ENCODE results near the gene BRI3. TPM values are rescaled to one million over a fixed set of nuclear protein-coding genes. Genes with fewer than 3 reads are reported as not detected.

Gene BRI3
- total and polyA plus RNA-seq, 2 of the 13 experiments (the other 11 are each of a cell fraction or from before 2014, with no cell fraction given): 54.0 to 103 TPM

DNA sequence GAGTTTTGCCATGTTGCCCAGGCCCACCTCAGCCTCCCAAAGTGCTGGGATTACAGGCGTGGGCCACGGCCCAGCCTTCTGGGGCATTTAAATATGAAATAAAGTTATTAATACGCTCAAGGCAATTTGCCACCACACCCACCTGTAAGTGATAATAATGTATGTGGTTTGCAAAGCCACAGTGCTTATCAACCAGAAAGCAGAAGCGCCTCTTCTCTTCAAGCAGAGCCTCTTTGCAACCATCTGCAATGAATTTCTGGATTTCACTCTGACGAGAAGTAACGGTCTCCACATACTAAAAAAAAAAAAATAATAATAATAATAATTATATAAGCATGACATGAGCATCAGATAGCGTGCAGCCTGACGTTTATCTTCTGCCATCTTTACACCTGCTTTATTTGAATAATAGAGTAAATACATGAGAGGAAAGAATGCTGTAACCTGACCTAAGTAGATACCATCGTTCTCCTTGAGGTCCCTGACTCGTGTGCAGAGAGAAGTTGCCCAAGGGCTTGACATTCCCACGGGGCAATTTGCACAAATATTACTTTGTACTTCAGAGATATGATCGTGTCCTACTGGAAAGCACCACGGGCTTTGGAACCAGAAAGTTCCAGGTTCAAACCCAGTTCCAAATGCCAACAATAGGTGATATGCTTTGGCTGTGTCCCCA, 34.0 kb downstream of the BRI3 start:
- intact Hi-C loops (cut with micrococcal nuclease; ENCODE audit: unreplicated experiment) (no loop called here), in situ Hi-C loops (cut with HindIII; ENCODE audit: extremely low pct_ligation_motif_present, low pct_unique_long_range_greater_than_20kb) (no loop called here)
- H3K9ac ChIP-seq (ENCODE audit: insufficient read depth, low read depth, low read length): no peak overlapping the region
- no peaks in the 10 kb centered on the region for H3K4me1 ChIP-seq (ENCODE audit: insufficient read depth, low read length)
- ChIA-PET POLR2A (no interaction called here), CTCF (ENCODE audit: low intra/inter-chr PET ratio, low total read pairs) (no interaction called here)
- H4K20me1 ChIP-seq (ENCODE audit: insufficient read depth, low read length): no peaks in the 10 kb centered on the region
- H3K27me3 ChIP-seq (ENCODE audit: control insufficient read depth in 1 of 2, insufficient read depth in 2 of 2, low read length in 2 of 2): no peaks in the 10 kb centered on the region
- FAIRE-seq (no peak), ATAC-seq (no peak), DNase-seq (ENCODE audit: low spot score) (no peak)
- no peak overlapping the region for H3K4me2 ChIP-seq (ENCODE audit: low read depth, low read length)
- TF ChIP-seq, protein P1, sequence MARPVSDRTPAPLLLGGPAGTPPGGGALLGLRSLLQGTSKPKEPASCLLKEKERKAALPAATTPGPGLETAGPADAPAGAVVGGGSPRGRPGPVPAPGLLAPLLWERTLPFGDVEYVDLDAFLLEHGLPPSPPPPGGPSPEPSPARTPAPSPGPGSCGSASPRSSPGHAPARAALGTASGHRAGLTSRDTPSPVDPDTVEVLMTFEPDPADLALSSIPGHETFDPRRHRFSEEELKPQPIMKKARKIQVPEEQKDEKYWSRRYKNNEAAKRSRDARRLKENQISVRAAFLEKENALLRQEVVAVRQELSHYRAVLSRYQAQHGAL (CRISPR knock-in tag; IDR thresholded peaks at IDR 0.05; ENCODE audit: not compliant biosample characterization): no peak
- TF ChIP-seq ARID2 (CRISPR knock-in tag; IDR thresholded peaks at IDR 0.05; ENCODE audit: borderline replicate concordance): no peak
- no peak for TF ChIP-seq ZFP90 (CRISPR knock-in tag; IDR thresholded peaks at IDR 0.05; ENCODE audit: borderline replicate concordance)
- TF ChIP-seq ISL2 (CRISPR knock-in tag; IDR thresholded peaks at IDR 0.05): no peak
- TF ChIP-seq ZNF777 (CRISPR knock-in tag; IDR thresholded peaks at IDR 0.05): no peak
- no peak for TF ChIP-seq ZC3H4 (CRISPR knock-in tag; IDR thresholded peaks at IDR 0.05; ENCODE audit: borderline replicate concordance)
- TF ChIP-seq ZNF12 (CRISPR knock-in tag; IDR thresholded peaks at IDR 0.05): no peak
- TF ChIP-seq CHD2 (IDR thresholded peaks at IDR 0.05; ENCODE audit: low read depth, low read length): no peak
- TF ChIP-seq FOXK1 (CRISPR knock-in tag; IDR thresholded peaks at IDR 0.05; ENCODE audit: borderline replicate concordance, low read depth): no peak
- TF ChIP-seq, protein P2, sequence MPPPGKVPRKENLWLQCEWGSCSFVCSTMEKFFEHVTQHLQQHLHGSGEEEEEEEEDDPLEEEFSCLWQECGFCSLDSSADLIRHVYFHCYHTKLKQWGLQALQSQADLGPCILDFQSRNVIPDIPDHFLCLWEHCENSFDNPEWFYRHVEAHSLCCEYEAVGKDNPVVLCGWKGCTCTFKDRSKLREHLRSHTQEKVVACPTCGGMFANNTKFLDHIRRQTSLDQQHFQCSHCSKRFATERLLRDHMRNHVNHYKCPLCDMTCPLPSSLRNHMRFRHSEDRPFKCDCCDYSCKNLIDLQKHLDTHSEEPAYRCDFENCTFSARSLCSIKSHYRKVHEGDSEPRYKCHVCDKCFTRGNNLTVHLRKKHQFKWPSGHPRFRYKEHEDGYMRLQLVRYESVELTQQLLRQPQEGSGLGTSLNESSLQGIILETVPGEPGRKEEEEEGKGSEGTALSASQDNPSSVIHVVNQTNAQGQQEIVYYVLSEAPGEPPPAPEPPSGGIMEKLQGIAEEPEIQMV (CRISPR knock-in tag; IDR thresholded peaks at IDR 0.05; ENCODE audit: low read depth): no peak
- TF ChIP-seq, protein P3, sequence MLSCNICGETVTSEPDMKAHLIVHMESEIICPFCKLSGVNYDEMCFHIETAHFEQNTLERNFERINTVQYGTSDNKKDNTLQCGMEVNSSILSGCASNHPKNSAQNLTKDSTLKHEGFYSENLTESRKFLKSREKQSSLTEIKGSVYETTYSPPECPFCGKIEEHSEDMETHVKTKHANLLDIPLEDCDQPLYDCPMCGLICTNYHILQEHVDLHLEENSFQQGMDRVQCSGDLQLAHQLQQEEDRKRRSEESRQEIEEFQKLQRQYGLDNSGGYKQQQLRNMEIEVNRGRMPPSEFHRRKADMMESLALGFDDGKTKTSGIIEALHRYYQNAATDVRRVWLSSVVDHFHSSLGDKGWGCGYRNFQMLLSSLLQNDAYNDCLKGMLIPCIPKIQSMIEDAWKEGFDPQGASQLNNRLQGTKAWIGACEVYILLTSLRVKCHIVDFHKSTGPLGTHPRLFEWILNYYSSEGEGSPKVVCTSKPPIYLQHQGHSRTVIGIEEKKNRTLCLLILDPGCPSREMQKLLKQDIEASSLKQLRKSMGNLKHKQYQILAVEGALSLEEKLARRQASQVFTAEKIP (CRISPR knock-in tag; IDR thresholded peaks at IDR 0.05; ENCODE audit: borderline replicate concordance): no peak
- TF ChIP-seq CREB1 (IDR thresholded peaks at IDR 0.05): no peak
- TF ChIP-seq CREB1 (CRISPR knock-in tag; IDR thresholded peaks at IDR 0.05): no peak
- TF ChIP-seq ZNF781 (CRISPR knock-in tag; IDR thresholded peaks at IDR 0.05; ENCODE audit: borderline replicate concordance, not compliant biosample characterization): no peak
- TF ChIP-seq, protein P4, sequence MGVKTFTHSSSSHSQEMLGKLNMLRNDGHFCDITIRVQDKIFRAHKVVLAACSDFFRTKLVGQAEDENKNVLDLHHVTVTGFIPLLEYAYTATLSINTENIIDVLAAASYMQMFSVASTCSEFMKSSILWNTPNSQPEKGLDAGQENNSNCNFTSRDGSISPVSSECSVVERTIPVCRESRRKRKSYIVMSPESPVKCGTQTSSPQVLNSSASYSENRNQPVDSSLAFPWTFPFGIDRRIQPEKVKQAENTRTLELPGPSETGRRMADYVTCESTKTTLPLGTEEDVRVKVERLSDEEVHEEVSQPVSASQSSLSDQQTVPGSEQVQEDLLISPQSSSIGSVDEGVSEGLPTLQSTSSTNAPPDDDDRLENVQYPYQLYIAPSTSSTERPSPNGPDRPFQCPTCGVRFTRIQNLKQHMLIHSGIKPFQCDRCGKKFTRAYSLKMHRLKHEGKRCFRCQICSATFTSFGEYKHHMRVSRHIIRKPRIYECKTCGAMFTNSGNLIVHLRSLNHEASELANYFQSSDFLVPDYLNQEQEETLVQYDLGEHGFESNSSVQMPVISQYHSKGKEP (CRISPR knock-in tag; IDR thresholded peaks at IDR 0.05): no peak
- TF ChIP-seq NFE2L2 (IDR thresholded peaks at IDR 0.05; ENCODE audit: low read length): no peak
- no peak for TF ChIP-seq MLLT10 (CRISPR knock-in tag; IDR thresholded peaks at IDR 0.05)
- TF ChIP-seq, protein P5, sequence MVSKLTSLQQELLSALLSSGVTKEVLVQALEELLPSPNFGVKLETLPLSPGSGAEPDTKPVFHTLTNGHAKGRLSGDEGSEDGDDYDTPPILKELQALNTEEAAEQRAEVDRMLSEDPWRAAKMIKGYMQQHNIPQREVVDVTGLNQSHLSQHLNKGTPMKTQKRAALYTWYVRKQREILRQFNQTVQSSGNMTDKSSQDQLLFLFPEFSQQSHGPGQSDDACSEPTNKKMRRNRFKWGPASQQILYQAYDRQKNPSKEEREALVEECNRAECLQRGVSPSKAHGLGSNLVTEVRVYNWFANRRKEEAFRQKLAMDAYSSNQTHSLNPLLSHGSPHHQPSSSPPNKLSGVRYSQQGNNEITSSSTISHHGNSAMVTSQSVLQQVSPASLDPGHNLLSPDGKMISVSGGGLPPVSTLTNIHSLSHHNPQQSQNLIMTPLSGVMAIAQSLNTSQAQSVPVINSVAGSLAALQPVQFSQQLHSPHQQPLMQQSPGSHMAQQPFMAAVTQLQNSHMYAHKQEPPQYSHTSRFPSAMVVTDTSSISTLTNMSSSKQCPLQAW (CRISPR knock-in tag; IDR thresholded peaks at IDR 0.05): no peak
- H3K27ac ChIP-seq (ENCODE audit: extremely low read length, insufficient read depth, low read length): no peak overlapping the region
- peaks cover 16 to 24% of the 10 kb centered on the region in 2 experiments; a peak in 3 of 5 replicates for H3K36me3 ChIP-seq (replicated peaks in 1 of 2; ENCODE audit: control insufficient read depth in 1 of 2, insufficient read depth in 2 of 2, low read length in 2 of 2)
- H2AFZ ChIP-seq (ENCODE audit: low read length): no peak overlapping the region
- H3K9me3 ChIP-seq (ENCODE audit: low read length): no peaks in the 10 kb centered on the region
- H3K79me2 ChIP-seq (ENCODE audit: insufficient read depth, low read length): no peaks in the 10 kb centered on the region
- no peak overlapping the region for H3K4me3 ChIP-seq (replicated peaks in 1 of 3; ENCODE audit: insufficient read depth in 1 of 3, low read depth in 2 of 3, low read length in 3 of 3)
- 79% methylated on average over 13 of the region's 13 CpGs for WGBS (ENCODE audit: low lambda C conversion rate)
- BruUV-seq (replicated peaks): no TSS peak
